ENCODE measurements around the gene BNIP3.
"Not testable (repeated sequence)": the region's sequence is repeated elsewhere in the genome, so short reads cannot be mapped to it uniquely, and the experiment has no call there.

Gene BNIP3

GRCh38 chr10:131977323-131978096, 4.2 kb downstream of the BNIP3 start:
- no peak for DNase-seq

GRCh38 chr10:131975796-131976195, 5.9 kb downstream of the BNIP3 start:
- no peak for DNase-seq

- no peak for DNase-seq
These were observed 6.7 kb downstream of the BNIP3 start for GRCh38 chr10:131975003-131975402.

GRCh38 chr10:131974034-131974817, 7.5 kb downstream of the BNIP3 start:
- no peak for DNase-seq

GRCh38 chr10:131973160-131973951, 8.4 kb downstream of the BNIP3 start:
- DNase-seq: no peak

- peak; percentile 37 to 40 for DNase-seq
These were observed 9.2 kb downstream of the BNIP3 start for GRCh38 chr10:131972474-131973071.

- DNase-seq: no peak
These were observed 10.1 kb downstream of the BNIP3 start for GRCh38 chr10:131971591-131971990.

GRCh38 chr10:131970946-131971345, 10.8 kb downstream of the BNIP3 start:
- DNase-seq: no peak

- no peak for DNase-seq
These were observed 12.8 kb downstream of the BNIP3 start for GRCh38 chr10:131968949-131969348.

- DNase-seq: no peak
These were observed 17.4 kb downstream of the BNIP3 start for GRCh38 chr10:131964298-131964697.

GRCh38 chr10:131963811-131964210, 17.9 kb downstream of the BNIP3 start:
- DNase-seq: no peak

- DNase-seq: no peak
These were observed 18.4 kb downstream of the BNIP3 start for GRCh38 chr10:131963350-131963749.

GRCh38 chr10:131961777-131962662, 19.7 kb downstream of the BNIP3 start:
- DNase-seq: no peak

- no peak for DNase-seq
These were observed 20.5 kb downstream of the BNIP3 start for GRCh38 chr10:131961047-131961776.

- no peak for DNase-seq
These were observed 21.1 kb downstream of the BNIP3 start for GRCh38 chr10:131960631-131961046.

GRCh38 chr10:131959841-131960240, 21.9 kb downstream of the BNIP3 start:
- DNase-seq: no peak

GRCh38 chr10:131955591-131956340, 26.0 kb downstream of the BNIP3 start:
- no peak for DNase-seq

- DNase-seq: no peak
These were observed 27.3 kb downstream of the BNIP3 start for GRCh38 chr10:131954356-131954965.

GRCh38 chr10:131949908-131950307, 31.8 kb downstream of the BNIP3 start:
- not testable (repeated sequence) for DNase-seq

Data from activated CD4-positive, alpha-beta T cell treated with anti-CD3 and anti-CD28 coated beads, Interleukin-2, amount 50 U/mL, for 48 hours (primary cell).